ENCODE data around the gene HMOX2. TPM values are rescaled to one million over a fixed set of nuclear protein-coding genes. Genes with fewer than 3 reads are reported as not detected.

HMOX2 gene
- total and polyA plus RNA-seq, 2 donors (not counting 3 experiments of a cell fraction or from before 2014, with no cell fraction given) = 80.7 to 86.3 TPM

GRCh38 chr16:4548124-4548523 lies 71.9 kb downstream of the HMOX2 start:
- Histone ChIP-seq H3K27me3 (ENCODE audit: control insufficient read depth in 2 of 2, insufficient read depth in 2 of 2, low read length in 2 of 2) (peaks cover 0 to 2% of the 10 kb centered on the region in 2 experiments), H3K36me3 (ENCODE audit: control insufficient read depth in 2 of 2, extremely low read depth in 1 of 2, insufficient read depth in 2 of 2, low read length in 2 of 2) (no peaks in the 10 kb centered on the region), H3K9me1 (replicated peaks; ENCODE audit: control insufficient read depth, extremely low read depth, insufficient read depth, low read length) (no peaks in the 10 kb centered on the region), H4K20me1 (replicated peaks; ENCODE audit: control insufficient read depth, extremely low read depth, insufficient read depth, low read length) (no peaks in the 10 kb centered on the region), H3K4me3 (replicated peaks in 1 of 3; ENCODE audit: insufficient read depth in 1 of 3, low read depth in 1 of 3, low read length in 3 of 3) (no peak overlapping the region), H2AFZ (ENCODE audit: low read depth, low read length) (no peak overlapping the region), H3K79me2 (ENCODE audit: control insufficient read depth, insufficient read depth, low read length) (no peaks in the 10 kb centered on the region), H3K9me3 (replicated peaks; ENCODE audit: control insufficient read depth, insufficient read depth, low read length) (no peaks in the 10 kb centered on the region), H3K9ac (replicated peaks; ENCODE audit: extremely low read depth, insufficient read depth, low read length) (no peak overlapping the region), H3K4me1 (ENCODE audit: control insufficient read depth, extremely low read depth, insufficient read depth, low read length) (no peaks in the 10 kb centered on the region), H3K4me2 (ENCODE audit: insufficient read depth, low read length) (no peak overlapping the region), H3K27ac (ENCODE audit: insufficient read depth, low read depth, low read length) (no peak overlapping the region)
- ChIA-PET CTCF (interaction anchor here (0.6 to 4.3 kb wide), 39 partner anchors 9 to 348 kb away, joined by 3 to 109 read pairs (median 5); partner anchors contain the start of genes CDIP1, CORO7 and HMOX2), POLR2A (no interaction called here)
- no peak for FAIRE-seq
- no peak for TF ChIP-seq EZH2 (IDR thresholded peaks at IDR 0.05; ENCODE audit: borderline replicate concordance, low read depth, low read length, severe bottlenecking)
- TF ChIP-seq FOS (IDR thresholded peaks at IDR 0.05; ENCODE audit: borderline replicate concordance, insufficient read depth, low read length) = no peak
- no peak for TF ChIP-seq CTCF (IDR thresholded peaks at IDR 0.05; ENCODE audit: extremely low read depth in 1 of 2, insufficient read depth in 1 of 2, low read depth in 1 of 2, low read length in 2 of 2)
- TF ChIP-seq JUN (IDR thresholded peaks at IDR 0.05; ENCODE audit: borderline replicate concordance, insufficient read depth, insufficient read length, low read depth) = no peak
- TF ChIP-seq GATA2 (IDR thresholded peaks at IDR 0.05; ENCODE audit: insufficient read depth, insufficient read length, low read depth, low read length) = no peak
- no peak for TF ChIP-seq POLR2AphosphoS5 (IDR thresholded peaks at IDR 0.05; ENCODE audit: insufficient read depth, low read depth, low read length)
- TF ChIP-seq POLR2A (IDR thresholded peaks at IDR 0.05; ENCODE audit: low read depth, low read length) = no peak
- no peak for TF ChIP-seq MYC (IDR thresholded peaks at IDR 0.05; ENCODE audit: low read depth, low read length)
- TF ChIP-seq, protein P1, sequence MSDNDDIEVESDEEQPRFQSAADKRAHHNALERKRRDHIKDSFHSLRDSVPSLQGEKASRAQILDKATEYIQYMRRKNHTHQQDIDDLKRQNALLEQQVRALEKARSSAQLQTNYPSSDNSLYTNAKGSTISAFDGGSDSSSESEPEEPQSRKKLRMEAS (IDR thresholded peaks at IDR 0.05; ENCODE audit: insufficient read depth, insufficient read length) = no peak
- intact Hi-C loops (cut with micrococcal nuclease) (loop anchor here (1.0 kb wide), 3 partner anchors 31 to 42 kb away; no protein-coding TSS in a partner anchor), dilution Hi-C loops (cut with MboI; ENCODE audit: extremely low pct_ligation_motif_present, low sequenced_read_pairs) (no loop called here)
- no TSS peak for BruUV-seq (replicated peaks)
- no peak for DNase-seq (ENCODE audit: low read depth, low spot score)

Data from endothelial cell of umbilical vein (primary cell).